ENCODE measurements around the gene GABRR1.

DNA sequence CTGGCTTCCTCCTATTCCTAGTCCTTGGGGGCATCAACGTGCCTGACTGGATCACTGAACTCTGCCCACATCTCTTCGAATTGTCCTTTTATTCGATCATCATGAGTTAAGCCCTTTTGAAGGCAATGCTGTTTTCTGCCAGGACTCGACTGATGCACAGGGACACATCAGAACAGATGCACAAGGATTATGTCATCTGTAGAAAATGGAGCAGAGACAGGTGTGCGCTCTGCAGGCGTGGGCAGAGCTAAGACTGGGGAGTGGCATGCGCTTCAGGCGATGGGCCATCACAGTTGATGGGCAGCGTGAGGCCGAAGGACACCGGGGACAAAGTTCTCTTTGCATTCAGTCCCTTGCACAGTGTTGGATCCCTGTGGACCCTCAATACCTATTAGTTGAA lies 13.1 kb downstream of the GABRR1 start:
- TF ChIP-seq FOXK2 (IDR thresholded peaks at IDR 0.05) (no peak), CTBP1 (IDR thresholded peaks at IDR 0.05; ENCODE audit: borderline replicate concordance) (no peak), L3MBTL2 (conservative IDR thresholded peaks at IDR 0.05) (no peak), LEF1 (IDR thresholded peaks at IDR 0.05; ENCODE audit: borderline replicate concordance) (no peak), SUZ12 (IDR thresholded peaks at IDR 0.05) (no peak), BHLHE40 (IDR thresholded peaks at IDR 0.05; ENCODE audit: borderline replicate concordance) (no peak), TARDBP (IDR thresholded peaks at IDR 0.05) (no peak), FOXM1 (IDR thresholded peaks at IDR 0.05; ENCODE audit: borderline replicate concordance) (no peak), NFRKB (IDR thresholded peaks at IDR 0.05) (no peak), ELF4 (IDR thresholded peaks at IDR 0.05) (no peak), PKNOX1 (IDR thresholded peaks at IDR 0.05) (no peak), FOXA1 (IDR thresholded peaks at IDR 0.05) (no peak), ZNF384 (IDR thresholded peaks at IDR 0.05) (no peak), SP1 (IDR thresholded peaks at IDR 0.05) (no peak)
